GM21576 (cell line): ENCODE data around the gene POFUT2.
"Not testable (repeated sequence)": the region's sequence is repeated elsewhere in the genome, so short reads cannot be mapped to it uniquely, and the experiment has no call there.

Experiments used
- ATAC-seq: cut with Tn5 transposase; IDR thresholded peaks from one replicate; pipeline ENCODE4 v1.9.1; 2021; ENCODE audit warnings: mild to moderate bottlenecking, moderate library complexity; ENCODE audit not compliant: unreplicated experiment

The POFUT2 gene

DNA sequence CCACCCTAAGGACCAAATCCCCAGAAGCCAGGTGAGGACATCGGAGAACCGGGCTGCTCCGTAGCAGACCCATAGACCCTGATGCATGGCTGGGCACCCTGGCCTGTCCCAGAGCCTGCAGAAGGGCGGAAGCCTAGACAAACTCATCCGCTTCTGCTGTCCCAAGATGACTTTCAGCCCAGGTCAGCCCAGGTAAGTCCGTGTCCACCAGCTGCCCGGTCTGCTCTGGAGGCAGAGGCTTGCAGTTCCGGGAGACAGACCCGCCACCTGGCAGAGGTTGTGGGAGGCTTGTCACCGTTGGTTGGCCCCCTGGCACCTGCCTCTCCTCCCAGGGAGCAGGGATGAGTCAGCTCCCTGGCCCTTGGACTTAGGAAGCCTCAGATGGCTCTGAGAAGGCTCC, 22.8 kb upstream of the POFUT2 start:
- no peak for ATAC-seq

DNA sequence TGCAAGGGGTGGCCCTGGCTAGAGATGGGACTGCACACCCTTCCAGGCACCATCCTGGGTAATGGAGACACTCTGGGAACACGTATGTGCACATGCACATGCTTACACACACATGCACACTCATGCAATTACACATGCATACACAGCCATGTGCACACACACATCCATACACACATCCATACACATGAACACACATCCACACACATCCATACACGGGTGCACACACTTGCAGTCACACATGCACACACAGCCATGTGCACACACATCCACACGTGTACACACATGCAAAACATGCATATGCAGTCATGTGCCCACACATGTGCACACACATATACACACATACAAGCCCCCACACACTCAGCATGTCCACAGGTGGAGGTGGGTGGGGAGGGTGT, 22.3 kb upstream of the POFUT2 start:
- ATAC-seq, result no peak

DNA sequence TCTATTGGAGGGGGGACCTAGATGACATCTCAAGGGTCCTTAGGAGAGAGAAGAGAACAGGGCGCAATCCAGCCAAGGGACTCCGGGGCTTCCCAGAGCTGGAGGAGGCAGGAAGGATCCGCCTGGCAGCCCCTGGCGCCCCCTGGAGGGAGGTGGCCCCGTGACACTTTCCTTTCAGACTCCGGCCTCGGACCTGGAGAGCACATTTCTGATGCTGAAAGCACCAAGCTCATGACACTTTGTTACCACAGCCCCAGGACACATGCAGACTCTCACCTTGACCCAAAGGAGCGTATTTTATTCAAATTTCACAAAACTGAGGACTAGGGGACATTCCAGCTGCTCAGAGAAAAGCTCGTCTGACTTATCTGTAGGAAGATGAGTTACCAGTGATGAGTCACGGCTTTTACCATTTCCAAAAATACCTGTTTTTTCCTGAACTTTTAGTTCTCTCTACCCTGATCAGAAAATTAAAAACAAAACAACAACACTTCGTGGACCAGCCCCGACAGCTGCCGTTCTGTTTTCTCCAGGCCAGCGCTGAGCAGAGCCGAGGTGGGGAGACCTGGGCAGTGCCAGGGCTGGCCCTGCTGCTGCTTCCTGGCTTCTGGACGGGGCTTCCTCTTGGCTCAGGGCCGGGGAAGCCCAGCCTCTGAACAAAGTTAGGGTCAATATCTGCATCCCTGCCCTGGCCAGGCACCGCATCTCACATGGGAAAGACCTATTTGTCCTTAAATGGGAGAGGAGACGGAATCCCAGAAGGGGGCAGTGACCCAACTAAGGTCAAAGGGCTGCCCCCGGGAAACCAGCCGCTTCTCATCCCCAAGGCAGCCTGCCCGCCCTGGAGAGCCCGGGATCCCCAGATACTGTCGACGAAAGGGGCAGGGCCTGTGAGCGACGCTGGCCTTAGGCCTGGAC, 21.6 kb upstream of the POFUT2 start:
- ATAC-seq, result no peak

DNA sequence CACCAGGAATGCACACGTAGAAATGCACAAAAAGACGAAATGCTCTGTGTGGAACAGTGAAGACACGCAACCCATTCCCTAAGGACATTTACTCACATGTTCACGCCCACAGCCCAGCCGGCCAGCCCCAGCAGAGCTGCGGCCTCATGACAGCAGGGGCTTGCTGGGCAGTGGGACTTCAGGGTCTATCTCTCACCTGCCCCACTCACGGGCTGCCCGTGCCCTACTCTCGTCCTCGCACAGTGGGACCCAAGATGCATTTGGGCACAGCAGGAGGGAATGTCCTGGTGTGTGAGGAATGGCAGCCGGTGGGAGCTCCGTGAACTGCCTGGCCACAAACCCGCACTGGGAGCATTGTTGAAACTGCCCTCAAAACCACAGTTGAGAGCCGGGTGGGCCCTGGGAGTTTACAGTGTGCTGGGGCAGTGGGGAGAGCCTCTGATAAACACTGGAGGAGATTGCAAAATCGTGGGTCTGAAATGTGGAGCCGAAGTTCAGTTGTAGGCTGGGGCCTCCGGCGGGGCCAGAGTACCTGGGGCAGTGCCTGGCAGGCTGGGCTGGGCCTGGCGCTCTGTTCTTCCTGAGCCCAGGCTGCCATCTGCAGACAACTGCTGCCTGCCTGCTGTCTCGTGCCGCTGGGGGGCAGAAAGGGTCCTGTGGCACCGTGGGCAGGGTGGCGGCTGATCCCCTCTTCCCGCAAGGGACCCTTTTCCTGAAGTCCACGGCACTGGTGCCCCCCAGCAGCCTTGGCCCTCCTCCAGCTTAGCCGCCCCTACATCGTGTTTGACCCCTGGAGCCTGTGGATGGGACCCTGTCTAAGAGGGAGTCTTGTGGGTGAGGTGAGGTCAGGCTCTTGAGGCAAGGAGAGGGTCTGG, 20.7 kb upstream of the POFUT2 start:
- ATAC-seq, result no peak

DNA sequence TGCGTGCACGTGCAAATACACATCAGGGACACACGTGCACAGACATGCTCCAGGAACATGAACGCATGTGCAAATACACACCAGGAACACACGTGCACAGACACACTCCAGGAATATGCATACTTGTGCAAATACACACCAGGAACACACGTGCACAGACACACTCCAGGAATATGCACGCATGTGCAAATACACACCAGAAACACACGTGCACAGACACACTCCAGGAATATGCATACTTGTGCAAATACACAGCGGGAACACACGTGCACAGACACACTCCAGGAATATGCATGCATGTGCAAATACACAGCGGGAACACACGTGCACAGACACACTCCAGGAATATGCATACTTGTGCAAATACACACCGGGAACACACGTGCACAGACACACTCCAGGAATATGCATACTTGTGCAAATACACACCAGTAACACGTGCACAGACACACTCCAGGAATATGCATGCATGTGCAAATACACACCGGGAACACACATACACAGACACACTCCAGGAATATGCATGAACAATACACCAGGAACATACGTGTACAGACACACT, 20.0 kb upstream of the POFUT2 start:
- ATAC-seq, result not testable (repeated sequence)

DNA sequence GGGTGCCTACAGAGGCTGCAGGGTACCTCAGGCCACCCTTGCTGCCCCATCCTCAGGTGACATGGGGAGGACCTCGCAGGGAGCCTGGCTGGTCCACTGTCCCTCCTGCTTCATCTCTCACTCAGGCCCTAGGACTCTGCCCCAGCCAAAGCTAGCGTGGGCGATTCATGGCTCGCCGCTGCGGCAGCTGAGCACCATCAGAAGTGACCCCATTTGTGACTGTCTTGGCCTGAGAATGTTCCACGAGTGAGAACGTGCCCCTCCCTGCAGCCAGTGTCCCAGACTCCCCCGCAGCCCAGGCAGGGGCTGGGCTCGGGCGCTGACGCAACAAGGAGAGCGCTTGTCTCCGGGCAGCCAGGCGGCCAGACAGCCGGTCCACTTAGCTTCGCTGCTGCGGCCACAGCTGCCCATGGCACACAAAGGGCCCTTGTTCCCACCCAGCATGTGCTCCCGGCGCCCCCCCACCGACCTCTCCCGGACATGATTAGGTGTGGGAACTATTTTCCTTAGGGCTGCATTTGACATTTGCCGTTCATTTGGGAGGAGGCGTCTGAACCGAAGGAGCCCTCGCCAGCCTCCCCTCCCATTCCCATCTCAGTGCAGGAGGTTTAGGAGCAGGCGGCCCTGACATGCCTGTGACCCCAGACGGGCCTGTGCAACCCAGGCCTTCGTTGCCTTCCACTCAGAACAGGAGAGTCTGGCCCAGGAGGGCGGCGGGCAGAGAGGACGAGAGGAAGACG, 19.3 kb upstream of the POFUT2 start:
- no peak for ATAC-seq

DNA sequence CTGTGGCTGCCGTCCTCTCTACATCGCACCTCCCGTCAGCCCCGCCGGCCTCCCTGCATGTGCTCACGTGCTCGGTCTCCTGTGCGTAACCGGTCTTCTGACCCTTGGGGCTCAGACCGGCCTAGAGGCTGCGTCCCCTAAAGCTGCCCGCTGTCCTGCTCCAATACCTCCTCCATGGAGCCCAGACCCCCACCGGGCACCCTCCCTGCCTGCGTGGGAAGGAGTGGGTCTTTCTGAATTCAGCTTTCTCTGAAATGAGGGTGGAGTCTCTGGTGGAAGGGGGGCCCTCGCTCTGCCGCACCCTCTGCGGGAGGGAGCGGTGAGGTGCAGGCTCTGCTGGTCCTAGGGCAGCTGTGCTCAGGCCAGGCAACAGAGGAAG, 18.7 kb upstream of the POFUT2 start:
- ATAC-seq, result no peak

DNA sequence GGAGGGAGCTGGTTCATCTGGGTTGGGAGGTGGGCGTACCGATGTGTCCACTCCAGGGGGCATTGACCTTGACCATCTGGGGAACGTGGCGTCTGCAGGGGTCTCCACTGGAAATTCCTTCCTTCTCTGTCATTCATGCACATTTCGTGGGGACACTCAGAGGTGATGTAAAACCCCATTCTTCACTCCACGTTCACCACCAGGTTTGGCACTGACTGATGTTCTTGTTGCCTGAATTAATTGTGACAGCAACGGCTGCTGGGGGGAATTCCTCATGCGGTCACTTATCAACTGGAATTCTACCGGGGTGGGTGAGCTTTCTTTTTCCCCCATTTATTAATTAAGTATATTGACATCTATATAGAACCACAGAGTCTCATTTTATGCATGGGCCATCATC, 18.1 kb upstream of the POFUT2 start:
- ATAC-seq, result no peak

DNA sequence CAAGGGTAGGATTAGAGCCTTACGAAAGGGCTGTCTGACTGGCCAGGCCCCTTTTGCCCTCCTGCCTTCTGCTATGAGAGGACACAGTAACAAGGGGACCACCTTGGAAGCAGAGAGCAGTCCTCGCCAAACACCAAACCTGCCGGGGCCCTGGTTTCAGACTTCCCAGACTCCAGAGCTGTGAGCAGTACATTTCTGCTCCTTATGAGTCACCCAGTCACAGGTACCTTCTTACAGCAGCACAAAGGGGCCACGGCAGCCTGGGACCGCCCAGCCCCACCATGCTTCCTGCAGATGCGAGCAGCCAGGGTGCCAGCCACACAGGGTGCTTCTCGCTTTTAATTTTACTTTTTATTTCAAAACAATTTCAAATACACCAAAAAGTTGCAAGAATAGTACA, 17.2 kb upstream of the POFUT2 start:
- ATAC-seq, result no peak

DNA sequence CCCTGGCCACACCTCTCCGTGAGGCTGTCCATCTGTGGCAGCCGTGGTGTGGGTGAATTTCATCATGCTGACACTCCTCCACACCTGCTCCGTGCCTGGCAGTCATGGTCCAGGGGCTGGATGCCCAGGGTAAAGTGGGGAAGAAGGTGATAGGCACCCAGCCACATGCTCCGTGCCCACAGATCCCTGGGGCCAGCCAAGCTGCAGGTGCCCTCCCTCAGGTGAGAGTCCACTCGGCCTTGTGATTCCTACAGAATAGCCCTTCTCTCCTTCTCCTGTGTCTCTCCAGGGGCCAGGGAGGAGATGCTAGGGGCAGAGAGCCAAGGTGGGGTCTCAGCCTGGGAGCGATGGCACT, 16.8 kb upstream of the POFUT2 start:
- ATAC-seq, result no peak

DNA sequence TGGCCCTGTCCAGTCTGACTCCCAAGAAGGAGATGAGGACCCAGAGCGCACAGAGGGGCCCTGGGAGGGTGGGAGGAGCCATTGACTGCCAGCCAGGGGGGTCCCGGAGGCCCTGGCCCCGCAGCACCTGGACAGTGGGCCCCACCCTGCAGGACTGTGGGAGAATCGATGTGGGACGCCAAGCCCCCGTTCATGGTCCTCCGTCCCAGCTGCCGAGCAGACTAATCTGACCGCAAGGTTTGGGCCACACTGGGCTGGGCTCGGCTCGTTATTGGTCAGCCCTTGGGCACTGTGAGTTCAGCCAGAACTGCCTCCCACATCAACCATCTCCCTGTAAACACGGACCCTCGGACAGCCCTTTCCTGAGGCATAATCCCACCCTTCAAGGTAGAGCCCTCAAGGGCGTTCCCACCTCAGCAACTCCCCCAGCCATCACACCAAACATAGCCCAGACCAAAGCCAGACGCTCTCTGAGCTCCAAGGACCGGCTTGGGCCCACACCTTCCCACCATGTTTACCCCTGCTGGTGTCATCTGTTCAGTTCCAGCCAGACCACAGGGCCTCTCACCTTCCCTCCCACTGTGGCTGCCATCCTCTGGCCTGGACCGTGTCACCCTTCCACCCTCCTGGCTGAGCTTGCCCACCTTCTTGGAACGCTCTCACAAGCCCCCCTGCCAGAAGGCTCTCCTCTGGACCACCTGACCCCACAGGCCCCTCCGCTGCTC, 16.2 kb upstream of the POFUT2 start:
- ATAC-seq, result no peak

DNA sequence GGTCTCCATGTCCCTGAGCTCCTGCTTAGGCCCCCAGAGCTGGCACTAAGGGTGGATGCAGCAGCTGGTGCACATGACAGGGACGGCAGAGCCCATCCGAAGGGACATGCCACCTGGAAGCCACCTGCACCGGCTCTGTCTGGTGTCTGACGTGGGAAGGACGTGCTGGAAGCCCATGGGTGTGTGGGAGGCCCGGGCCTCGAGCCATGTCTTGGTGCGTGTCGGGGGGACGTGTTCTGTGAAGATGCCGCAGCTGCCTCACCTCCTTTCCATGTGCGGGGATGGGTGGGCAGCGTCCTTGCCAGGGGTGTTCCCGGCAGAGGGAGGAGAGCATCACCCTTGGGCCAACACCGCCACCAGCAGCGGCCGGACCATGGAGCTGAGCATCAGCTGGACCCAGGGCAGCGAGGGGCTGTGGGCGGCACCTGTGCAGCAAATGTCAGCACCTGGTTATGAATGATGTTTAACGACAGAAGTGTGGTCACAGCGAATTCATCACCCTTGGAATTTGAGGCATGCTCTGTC, 15.5 kb upstream of the POFUT2 start:
- no peak for ATAC-seq

DNA sequence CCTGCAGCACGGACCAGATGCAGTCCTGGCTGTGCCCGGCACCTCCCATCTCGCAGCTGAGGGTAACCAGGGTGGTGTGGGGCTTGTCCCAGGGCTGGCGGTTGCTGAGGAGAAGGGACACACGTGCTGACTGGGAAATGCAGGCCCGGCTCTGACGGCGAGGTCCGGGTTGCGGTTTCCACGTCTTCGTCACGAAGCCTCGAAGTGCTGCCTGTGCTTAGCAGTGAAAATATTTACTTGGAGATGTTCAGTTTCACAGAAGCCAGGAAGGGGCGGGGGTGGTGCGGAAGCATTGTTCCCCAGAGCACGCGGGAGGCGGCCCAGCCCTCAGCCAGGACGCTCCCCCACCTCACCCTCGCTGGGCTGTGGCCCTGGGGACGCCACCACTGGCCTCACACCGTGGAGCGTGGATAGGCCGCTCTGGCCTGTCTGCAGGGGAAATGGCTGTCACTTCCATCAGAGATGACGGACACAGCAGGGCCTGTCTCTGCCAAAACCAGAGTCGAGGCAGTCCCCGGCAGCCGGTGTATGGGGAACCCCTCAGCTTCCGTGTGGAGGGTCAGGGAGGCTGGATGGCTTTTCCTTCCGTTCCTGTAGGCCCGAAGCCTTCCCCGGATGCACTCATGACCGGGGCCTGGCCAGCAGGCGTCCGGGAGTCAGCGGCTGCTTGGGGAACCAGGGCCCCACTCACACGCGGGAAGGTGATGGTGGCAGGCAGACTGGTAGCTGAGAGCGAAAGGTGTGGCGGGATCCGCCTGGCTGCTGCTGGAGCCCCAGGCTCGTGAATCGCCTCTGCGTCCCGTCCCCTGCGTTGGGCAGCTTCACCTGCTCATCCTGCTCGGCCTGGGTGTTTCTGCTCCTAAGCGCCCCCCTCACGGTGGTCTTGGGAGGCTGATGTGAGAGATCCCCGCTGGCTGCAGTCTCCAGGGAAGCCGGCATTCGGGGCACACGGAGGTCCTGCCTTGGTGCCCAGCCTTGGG, 14.7 kb upstream of the POFUT2 start:
- ATAC-seq, result no peak

DNA sequence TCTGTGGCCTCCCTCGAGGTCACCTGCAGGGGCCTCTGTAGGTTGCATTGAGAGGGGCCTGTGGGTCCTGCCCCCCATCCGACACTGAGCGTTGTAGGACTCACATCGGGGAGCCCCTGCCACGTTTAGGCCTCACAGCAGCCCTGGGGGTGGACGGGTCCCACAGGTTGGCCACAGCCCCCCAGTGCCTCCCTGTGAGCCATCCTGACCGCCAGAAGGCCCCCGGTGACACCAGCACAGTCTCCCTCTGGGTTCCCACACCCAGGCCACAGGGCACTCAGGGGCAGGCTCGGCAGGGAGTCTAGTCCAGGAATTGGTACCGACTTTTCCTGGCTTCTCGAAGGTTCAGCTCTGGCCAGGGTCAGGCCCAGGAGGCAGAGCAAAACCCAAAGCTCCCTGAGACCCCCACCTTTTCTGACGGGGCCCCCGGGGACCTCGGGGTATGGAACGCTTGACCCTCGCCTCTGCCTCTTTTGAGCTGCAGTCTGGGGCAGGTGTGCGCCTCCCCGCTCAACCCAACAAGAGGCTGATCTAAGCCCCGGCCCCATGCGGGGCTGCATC, 13.9 kb upstream of the POFUT2 start:
- no peak for ATAC-seq

DNA sequence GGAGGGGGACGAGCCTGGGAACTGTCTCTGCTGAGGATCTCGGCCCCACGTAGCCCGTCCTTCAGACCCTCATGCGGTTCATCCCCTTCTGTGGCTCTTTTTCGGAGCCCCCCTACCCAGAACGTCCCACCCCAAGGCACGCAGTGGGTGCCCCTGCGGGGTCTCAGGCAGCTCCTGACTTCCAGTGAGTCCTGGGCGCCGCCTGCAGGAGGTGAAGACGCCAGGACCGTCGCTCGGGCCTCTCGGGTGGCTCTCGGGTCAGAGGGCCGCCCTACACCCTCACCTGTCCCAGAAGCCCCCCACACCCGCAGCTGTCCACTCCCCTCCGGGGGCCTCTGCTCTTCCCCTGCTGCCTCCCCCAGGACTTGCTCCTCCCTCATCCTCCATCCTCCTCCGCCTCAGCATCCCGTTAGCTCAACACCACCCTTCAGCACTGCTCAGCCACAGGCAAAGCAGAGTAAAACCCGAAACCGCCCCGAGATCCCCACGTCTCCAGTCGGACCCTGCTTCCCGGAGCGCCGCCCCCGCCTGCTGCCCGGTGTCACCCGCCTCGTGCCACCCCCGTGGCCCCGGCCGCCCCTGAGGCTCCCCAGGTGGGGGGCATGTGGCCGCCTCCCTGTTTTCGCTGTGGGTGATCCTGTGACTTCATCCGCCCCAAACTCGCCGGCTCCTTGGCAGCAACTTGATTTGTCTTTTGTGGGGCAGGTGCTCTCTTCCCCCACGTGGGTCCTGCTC, 13.3 kb upstream of the POFUT2 start:
- no peak for ATAC-seq

DNA sequence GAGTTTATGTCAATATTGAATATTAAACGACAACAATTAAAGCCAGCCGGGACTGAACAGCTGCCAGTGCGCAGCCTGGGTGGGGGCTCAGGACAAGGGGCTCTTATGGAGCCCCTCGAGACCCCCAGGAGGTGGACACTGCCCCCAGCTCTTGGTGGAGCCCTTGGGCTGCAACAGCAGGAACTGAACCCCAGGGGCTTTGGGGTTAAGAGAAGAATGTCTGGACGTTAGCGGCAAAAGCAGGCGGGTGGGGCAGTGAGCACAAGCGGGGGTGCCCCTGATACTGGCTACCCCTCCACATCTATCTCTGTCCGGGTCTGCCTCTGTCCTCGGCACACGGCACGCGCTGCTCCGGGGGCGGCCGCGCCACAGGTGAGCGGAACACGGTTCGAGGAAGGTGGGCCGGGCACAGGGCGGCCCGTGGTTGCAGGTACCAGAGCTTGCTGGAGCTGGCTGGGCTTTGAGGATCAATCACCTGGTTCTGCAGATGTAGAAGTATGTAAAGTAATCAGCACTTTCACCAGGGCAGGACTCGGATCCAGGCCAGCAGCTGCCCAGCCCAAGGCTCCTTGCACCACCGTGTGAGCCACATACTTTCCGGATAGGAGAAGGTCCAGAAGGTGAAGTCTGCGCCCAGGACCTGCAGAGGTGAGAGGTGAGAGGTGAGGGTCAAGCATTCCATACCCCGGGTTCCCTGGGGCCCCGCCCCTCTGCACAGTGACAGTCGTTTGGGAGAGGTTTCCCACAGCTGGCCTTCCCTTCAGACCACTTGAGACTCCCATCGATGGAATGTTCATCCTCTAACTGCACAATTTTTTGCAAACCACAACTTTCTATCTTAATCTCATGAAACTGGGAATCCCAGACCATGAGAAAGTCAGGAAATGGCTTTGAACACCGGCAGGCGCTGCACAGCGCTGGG, 12.4 kb upstream of the POFUT2 start:
- no peak for ATAC-seq
